Ovary (tissue), 3 donors: ENCODE data around the gene CRYBG2.

Experiments used
- EP300 ChIP-seq: sonication (generic); formaldehyde crosslinking; IDR thresholded peaks from one replicate; pipeline ENCODE4 v1.6.1; 2017; ENCODE audit warnings: antibody characterized with exemption
- POLR2A ChIP-seq: fragments of 450-650 bp; IDR thresholded peaks from one replicate; pipeline ENCODE4 v1.6.1; 2017; ENCODE audit warnings: antibody characterized with exemption, mild to moderate bottlenecking, moderate library complexity
- TF ChIP-seq, protein P1 (sequence below), 3 donors: fragments of 450-650 bp in 2 of 3; fragments of 200-600 bp in 1 of 3; IDR thresholded peaks; one replicate each; pipeline versions ENCODE4 v1.5.1 to v1.8.0; 2016 to 2022; ENCODE audit warnings: antibody characterized with exemption in 3 of 3, mild to moderate bottlenecking in 1 of 3
- donor health status: DM: no; HTN: no; CAD: no.

DNA sequence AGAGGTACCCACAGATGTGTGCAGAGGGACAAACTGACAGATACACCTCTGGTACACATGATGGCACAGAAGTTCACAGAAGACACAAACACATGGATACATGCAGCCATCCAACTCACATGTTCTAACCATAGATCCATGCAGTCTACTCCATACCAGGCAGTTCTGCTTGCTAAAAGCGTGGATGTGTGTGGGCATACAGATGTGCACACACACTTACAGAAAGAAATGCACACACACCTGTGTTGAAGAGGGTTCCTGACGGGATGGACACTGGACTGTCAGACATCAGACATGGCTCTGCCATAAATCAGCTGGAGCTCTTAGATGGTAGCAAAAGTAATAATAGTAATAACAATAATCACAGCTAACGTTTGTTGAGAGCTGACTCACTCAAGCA is 29.4 kb downstream of the CRYBG2 start:
- TF ChIP-seq, protein P1, sequence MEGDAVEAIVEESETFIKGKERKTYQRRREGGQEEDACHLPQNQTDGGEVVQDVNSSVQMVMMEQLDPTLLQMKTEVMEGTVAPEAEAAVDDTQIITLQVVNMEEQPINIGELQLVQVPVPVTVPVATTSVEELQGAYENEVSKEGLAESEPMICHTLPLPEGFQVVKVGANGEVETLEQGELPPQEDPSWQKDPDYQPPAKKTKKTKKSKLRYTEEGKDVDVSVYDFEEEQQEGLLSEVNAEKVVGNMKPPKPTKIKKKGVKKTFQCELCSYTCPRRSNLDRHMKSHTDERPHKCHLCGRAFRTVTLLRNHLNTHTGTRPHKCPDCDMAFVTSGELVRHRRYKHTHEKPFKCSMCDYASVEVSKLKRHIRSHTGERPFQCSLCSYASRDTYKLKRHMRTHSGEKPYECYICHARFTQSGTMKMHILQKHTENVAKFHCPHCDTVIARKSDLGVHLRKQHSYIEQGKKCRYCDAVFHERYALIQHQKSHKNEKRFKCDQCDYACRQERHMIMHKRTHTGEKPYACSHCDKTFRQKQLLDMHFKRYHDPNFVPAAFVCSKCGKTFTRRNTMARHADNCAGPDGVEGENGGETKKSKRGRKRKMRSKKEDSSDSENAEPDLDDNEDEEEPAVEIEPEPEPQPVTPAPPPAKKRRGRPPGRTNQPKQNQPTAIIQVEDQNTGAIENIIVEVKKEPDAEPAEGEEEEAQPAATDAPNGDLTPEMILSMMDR (IDR thresholded peaks at IDR 0.05), result no peak
- TF ChIP-seq POLR2A (no peak), EP300 (no peak)
